DND-41 (cell line): ENCODE results near the gene CCSAP.

Source experiments
- EZH2 ChIP-seq: IDR thresholded peaks from 3 replicates; pipeline ENCODE4 v1.6.1; 2012; ENCODE audit warnings: borderline replicate concordance, low read depth, mild to moderate bottlenecking, moderate library complexity, low read length, inconsistent platforms; ENCODE audit not compliant: severe bottlenecking
- TF ChIP-seq, protein P1 (sequence below): IDR thresholded peaks from 2 replicates; pipeline ENCODE4 v1.5.1; 2012; ENCODE audit warnings: borderline replicate concordance, low read length, moderate library complexity, mild to moderate bottlenecking; ENCODE audit not compliant: poor library complexity, severe bottlenecking; ENCODE audit errors: extremely low read depth

DNA sequence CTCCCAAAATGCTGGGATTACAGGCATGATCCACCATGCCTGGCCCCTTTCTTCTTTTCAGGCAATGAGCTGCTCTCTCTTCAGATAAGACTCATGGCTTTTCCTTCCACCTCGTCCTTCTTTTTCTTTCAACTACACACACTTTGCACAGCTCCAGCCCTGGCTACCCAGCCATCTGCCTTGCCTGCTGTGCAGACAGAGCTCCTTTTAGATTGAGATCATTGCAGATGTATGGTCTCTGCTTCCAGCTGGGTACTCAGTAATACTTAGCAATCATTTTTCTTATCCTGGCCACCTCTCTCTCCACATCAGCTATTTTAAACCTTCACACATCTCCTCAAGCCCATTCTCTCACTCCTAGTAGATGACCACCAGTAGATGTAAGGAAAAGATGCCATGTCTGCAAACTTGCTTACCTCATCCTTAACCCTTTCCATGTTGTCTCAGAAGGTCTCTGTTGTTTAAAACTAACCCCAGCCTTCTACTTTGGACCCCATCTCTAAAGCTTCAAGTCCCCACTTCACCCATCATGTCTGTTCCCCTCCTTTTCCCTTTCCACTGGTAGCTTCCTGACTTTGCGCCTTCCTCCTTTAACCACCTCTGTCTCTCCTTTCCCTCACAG, 64.6 kb downstream of the CCSAP start:
- TF ChIP-seq EZH2, result no peak
- TF ChIP-seq, protein P1, sequence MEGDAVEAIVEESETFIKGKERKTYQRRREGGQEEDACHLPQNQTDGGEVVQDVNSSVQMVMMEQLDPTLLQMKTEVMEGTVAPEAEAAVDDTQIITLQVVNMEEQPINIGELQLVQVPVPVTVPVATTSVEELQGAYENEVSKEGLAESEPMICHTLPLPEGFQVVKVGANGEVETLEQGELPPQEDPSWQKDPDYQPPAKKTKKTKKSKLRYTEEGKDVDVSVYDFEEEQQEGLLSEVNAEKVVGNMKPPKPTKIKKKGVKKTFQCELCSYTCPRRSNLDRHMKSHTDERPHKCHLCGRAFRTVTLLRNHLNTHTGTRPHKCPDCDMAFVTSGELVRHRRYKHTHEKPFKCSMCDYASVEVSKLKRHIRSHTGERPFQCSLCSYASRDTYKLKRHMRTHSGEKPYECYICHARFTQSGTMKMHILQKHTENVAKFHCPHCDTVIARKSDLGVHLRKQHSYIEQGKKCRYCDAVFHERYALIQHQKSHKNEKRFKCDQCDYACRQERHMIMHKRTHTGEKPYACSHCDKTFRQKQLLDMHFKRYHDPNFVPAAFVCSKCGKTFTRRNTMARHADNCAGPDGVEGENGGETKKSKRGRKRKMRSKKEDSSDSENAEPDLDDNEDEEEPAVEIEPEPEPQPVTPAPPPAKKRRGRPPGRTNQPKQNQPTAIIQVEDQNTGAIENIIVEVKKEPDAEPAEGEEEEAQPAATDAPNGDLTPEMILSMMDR, result no peak
